GM19468 (cell line): ENCODE results near the gene PDZD2.
A peak's percentile ranks its signal among the peaks of the same experiment; 100 is the strongest.
"Not testable (repeated sequence)": the region's sequence is repeated elsewhere in the genome, so short reads cannot be mapped to it uniquely, and the experiment has no call there.

Experiments
- ATAC-seq: cut with Tn5 transposase; IDR thresholded peaks from one replicate; pipeline ENCODE4 v1.9.1; 2021; ENCODE audit warnings: mild to moderate bottlenecking, moderate library complexity, moderate number of reproducible peaks; ENCODE audit not compliant: unreplicated experiment; ENCODE audit errors: extremely low read depth

The PDZD2 gene

DNA sequence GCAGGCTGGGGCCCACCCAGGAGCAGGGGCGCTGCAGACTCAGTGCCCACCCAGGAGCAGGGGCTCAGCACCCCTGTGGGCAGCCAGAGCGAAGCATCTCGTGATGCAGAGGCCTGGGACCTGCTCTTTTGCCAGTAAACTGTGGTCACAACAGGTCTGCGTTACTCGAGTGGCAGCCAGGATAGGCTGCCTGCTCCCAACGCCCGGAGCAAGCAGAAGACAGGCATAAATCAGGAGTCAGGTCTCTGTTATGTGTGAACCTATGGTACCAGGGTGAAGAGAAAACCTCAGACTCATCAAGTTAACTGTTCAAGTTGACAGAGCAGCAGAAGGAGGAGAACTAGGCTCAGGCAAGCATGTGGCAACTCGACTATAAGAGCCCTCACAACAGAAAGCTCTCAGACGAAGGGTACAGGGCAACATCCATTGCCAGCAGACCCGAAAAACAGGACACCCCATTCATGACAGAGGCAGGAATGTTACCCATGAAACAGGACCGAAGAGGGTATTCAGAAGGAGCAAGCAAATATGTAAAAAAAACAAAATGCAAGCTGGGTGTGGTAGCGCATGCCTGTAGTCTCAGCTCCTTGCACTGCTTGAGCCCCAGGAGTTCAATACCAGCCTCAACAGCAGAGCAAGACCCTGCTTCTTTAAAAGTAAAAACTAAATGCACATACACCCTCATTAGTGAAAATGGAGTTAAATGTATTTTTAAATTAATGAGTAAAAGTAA lies 463.5 kb downstream of the PDZD2 start:
- no peak for ATAC-seq

DNA sequence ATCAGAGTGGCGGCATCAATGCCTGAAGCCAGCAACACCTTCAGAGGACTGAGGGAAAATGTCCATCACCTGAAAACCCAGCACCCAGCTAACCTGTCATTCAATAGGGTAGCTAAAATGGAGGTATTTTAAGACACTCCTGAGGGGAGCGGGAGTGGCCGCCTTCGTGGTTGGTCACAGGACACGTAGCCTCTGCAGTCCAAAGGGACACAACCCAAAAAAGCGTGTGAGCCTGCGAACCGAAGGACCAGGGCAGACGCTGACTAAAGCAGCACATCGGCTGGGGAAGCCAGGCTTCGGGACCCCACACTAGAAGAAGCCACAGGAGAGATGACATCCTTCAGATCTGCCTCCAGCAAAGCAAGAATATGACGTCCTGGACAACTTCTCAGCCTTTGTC lies 464.6 kb downstream of the PDZD2 start:
- ATAC-seq: no peak

DNA sequence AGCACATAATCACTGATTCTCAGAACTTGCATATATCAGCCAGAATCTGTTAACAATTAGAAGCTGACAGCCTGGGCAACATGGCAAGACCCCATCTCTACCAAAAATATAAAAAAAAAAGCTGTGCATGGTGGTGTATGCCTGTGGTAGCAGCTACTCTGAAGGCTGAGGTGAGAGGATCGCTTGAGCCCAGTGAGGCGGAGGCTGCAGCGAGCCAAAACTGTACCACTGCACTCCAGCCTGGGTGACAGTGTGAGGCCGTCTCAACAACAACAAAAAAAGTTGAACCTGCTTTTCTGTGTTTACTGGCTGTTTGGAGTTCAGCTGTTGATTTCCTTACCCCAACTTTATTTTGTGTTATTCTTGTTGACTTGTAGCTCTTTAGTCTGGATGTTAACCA lies 468.4 kb downstream of the PDZD2 start:
- ATAC-seq: no peak

DNA sequence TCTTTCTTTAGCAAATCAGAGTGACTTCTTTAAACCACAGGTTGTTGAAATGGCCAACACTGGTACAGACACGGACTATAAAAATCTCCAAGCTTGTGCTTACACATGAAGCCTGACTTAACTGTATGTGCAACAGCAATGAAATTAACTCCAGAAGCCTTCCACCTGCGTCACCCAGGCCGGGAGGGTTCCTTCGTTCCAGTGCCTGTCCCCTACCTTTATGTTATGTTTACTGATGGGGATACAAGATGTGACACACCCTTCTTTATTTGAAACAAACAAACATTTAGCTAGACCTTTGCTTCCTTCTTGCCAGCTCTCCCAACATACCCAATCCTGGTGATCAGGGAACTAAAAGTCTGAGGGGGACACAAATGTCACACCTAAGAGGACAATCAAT lies 469.2 kb downstream of the PDZD2 start:
- no peak for ATAC-seq

DNA sequence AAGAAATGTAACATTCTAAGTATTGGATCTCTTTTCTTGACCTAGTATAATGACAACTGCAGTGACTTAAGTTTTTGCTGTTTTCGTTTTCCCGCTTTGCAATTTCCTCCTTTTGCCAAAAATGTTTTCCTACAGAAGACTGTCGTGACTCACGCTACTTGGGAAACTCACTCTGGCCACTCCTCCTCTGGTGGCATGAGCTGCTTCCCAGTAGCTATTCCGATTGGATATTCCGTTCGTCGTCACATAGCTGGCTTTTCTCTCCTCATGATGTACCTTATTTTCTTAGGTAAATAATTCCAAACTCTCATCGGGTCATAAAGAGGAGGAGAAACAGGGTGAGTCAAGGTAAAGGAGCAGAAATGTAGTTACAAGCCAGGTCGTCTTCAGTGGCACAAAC lies 470.3 kb downstream of the PDZD2 start:
- no peak for ATAC-seq

DNA sequence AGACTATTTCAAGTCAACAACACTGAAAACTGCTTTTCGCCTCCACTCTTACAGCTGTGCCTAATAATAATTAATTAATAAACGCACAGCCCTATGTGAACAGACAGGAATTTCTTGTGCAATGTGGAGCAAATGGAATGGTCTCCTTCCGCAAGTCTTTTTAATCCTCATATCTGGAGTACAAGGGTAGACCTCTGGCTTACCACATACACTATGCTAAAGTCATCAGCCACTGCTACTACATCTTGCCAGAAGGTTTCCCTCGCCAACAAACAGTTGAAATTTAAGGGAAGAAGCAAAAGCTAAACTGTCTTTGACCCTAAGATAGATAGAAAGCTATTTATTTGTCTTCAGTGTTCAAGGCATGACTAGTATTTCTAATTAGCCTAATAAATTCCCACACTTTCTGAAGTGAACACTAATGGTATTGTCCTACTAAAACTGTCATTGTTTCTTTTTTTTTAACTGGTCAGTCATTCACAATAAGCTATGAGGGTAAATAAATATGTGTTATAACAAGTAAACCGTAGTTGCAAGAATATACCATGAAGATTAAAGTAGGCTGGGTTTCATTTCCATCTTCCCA lies 471.3 kb downstream of the PDZD2 start:
- no peak for ATAC-seq

DNA sequence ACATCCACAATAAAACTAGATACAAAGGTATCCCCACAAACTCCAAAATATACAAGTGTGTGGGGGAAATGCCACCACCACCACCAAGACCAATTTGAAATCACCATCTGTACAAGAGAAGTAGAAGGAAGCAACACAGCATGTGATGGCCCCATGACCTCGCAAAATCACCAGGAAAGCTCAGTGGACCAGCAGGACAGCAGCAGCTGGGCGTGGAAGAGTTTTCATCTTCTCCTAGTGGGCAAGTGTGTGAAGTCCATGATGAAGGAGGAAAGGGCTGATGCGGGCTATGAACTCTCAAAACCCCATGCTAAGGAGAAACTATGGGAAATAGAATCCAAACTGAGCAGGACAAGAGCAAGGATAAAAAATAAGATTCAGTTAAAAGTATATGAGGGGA lies 477.1 kb downstream of the PDZD2 start:
- no peak for ATAC-seq

DNA sequence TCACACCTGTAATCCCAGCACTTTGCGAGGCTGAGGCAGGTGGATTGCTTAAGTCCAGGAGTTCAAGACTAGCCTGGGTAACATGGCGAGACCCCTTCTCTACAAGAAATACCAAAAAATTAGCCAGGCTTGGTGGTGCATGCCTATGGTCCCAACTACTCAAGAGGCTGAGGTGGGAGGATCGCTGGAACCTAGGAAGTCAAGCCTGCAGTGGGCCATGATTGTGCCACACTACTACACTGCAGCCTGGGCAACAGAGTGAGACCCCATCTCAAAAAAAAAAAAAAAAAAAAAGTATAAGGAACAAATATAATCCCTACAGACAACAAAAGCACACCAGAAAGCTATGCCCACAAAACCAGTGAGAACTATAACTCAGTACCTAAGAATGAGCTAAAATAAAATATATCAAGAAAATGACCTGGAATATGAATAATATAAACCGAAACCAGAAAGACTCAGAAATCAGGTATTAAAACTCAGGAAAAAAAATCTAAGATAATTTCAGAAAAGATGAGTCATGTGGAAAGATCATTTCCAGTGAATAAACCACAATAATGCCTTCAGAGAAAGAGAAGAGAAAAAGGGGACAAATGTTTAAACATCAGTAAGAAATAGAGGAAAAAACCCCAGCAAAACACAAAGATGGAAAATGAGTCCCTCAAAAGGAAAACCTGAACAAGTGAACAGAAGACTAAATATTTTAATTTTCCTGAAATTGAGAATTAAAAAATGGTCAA lies 477.8 kb downstream of the PDZD2 start:
- ATAC-seq: no peak

DNA sequence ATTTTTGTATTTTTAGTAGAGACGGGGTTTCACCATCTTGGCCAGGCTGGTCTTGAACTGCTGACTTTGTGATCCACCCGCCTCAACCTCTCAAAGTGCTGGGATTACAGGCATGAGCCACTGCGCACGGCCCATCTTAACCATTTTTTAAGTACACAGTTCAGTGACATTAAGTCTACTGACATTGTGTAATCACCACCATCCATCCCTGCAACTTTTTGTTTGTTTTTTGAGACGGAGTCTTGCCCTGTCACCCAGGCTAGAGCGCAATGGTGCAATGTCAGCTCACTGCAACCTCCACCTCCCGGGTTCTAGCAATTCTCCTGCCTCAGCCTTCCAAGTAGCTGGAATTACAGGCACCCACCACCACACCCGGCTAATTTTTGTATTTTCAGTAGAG lies 480.0 kb downstream of the PDZD2 start:
- ATAC-seq: not testable (repeated sequence)

DNA sequence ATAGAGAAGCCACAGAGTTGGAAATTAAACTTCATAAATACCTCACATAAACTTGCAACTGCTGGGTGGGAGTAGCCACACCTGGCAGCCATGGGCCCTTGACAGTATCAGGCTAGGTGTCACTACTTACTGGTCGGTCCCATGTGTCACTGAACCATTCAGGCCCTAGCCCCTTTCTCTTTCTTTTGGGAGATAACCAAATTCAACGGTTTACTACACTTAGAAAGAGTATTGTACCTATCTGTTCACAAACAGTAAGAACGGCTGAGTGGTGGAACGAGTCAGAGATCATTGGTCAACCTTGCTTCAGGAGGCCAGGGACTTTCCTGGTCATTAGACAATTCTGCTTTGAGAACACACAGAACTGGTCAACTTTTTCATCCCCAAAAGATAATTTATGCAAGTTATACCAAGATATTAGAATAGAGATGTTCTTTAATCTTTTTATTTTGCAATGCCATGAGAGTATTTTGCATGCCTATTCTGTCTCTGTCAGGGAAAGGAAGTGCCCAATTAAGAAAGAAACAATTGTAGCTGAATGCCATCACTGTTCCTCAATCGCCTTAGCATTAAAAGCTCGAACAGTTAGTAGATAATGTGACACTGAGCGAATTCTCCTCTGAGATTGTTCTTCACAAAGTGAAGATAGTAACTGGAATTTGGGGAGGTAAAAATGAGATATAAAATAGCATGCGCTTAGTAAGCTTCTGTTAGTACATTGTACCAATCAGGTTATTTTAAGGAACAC lies 484.3 kb downstream of the PDZD2 start:
- peak; percentile 24 for ATAC-seq

DNA sequence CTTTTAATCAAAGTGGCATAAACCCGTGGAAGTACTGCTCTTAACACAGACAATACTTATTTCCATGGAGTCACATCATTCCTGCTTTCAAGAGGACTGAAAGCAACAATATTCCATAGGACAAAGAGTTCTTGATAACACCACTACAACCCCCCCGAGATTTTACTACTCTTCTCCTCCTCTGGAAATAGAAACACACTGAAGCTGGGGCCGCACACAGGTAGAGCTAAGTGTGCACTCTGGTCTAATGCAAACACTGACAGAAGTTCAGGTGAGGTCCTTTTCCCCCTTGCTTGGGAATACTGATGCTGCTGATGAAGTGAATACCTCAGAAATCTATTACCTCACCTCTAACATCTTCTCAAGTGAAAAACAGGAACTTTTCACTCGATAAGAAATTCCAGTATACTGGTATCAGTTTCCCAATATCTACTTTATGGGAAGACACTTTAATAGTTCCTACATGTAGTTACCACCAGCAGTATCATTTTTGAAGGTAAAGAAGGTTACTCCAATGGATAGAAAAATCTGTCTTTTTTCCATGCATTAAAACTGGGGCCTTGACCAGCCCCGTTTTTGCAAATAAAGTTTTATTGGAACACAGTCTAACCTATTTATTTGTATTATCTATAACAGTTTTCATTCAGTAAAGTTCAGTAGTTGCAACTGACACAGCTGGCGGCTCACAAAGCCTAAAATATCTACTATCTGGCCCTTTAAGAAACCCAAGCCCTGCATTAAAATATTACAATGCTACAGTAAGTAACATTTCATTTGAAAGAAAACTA lies 485.2 kb downstream of the PDZD2 start:
- ATAC-seq: no peak

DNA sequence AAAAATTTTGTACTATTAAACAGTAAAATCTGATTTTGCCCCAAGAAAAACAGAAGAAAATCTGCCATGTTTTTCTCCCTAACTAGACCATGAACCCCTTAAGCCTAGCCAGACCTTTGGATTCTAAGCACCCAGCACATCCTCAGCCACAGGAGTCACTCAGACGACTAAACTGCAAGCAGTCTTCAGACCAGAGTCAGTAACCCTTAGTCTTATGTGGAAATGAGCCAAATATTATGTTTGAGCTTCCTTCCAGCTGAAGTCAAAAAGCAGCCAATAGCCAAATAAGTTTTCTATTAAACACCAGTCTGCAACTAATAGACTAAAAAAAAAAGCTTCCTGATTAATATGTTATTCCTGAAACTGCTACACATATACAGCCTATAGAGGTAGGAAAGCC lies 487.8 kb downstream of the PDZD2 start:
- ATAC-seq: no peak

DNA sequence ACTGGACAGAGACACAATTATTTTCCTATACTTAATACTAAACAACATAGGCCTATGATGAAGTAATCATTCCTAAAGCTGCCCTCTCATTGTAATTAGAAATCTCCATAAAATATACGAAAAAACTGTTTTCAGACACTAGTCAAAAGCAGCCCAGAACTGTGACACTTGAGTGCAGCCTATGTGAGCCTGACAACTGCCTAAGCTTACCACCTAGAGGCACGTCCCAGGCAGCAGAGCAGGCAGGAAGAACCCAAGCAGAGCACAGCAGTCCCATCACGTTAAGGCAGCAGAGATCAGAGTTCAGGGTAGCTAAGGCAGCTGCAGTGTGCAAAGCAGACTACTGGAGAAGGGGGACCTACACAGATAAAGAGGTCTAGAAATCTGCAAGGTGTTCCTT lies 488.8 kb downstream of the PDZD2 start:
- no peak for ATAC-seq

DNA sequence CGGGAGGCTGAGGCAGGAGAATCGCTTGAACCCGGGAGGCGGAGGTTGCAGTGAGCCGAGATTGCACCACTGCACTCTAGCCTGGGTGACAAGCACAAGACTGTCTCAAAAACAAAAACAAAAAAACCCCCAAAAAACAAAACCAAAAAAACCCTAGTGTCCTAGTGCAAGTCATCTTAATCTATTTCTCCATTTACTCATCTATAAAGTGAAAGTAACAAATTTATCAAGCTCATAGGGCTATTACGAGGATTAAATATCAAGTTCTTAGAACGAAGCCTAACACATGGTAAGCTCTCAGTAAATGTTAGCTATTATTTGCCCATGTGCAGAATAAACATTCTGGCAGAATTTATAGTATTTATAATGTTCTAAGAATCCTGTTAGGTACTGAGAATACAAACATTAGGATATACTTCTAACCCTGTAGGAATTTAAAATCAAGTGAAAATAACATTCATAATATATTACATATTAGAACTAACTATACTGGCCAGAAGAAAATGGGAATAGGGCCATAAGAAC lies 490.2 kb downstream of the PDZD2 start:
- no peak for ATAC-seq

DNA sequence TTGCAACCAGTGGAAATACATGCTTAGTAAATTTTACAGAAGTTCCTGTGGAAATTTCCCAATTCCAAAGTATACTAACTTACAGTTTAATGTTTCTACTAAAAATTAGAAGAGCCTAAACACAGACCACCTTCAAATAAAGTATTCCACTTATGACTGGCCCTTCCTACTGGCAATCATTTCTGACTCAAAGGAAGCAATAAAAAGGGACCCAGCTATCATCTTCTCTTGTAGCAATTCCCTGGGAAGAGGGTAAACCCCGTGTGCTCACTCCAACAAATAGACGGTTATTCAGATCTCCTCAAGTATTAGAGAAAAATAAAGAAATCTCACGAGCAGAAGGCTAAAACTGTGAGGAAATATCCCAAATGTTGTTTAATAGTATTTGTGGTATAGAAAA lies 491.9 kb downstream of the PDZD2 start:
- no peak for ATAC-seq

DNA sequence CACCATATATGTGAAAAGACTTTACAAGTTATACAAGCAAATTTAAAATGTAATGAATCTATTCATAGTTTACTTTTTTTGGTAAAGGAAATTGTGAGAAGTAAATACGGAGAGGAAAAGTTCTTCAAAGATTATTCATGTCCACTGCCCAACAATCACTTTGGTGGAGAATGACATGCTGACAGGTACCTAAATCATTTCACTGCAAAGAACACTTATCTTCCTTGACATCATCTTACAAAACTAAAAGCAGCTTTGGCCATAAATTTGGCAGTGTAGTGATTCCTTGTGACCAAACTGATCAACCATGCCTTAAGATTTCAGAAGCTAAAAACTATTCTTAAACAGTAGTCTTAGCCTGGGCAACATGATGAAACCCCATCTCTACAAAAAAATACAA lies 492.7 kb downstream of the PDZD2 start:
- ATAC-seq: no peak

DNA sequence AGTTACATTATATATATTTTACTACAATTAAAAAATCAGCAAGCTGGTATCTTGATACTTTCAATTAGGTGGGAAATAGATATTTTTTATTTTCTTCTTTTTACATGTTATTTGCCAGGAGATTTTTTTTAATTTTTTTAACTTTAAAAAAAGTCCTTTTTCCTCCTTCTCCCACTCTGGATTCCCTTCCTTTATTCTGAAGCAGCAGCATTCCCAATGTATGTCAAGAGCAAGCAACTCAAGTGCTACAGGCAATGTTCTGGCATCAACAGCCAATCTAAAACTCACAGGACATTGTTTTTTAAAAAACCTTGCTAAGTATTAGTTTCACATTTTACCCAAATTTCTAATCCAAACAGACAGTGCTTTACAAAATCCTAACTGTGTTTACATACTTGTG lies 493.8 kb downstream of the PDZD2 start:
- no peak for ATAC-seq

DNA sequence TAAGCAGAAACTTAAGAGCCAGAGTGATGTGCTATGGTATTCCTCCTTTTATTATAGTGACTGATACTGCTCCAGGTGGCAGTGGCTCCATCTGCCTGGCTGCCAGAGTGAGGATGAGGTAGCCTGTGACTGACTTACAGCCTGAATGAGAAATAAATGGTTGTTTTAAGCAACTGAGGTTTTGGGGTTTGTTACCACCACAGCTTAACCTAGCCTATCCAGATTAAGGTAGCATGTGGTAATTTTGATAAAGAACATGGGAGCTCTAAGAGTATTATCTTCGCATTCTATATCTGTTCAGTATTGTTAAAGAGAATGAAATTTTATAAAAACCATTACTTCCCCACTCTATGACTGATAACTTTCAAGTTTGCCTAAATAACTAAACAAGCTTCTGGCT lies 496.2 kb downstream of the PDZD2 start:
- ATAC-seq: no peak

DNA sequence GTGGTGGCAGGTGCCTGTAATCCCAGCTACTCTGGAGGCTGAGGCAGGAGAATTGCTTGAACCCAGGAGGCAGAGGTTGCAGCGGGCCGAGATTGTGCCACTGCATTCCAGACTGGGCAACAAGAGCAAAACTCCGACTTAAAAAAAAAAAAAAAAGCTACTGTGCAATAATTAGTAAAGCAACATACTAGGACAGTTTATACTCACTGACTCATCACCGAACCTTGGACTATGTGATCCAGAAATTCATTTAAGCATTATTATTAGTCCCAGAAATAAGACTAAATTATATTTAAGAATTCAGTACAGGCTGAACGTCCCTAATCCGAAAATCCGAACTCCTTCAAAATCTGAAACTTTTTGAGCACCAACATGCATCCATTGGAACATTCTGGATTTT lies 497.4 kb downstream of the PDZD2 start:
- ATAC-seq: no peak
